ENCODE results near the gene BRSK2. TPM values are rescaled to one million over a fixed set of nuclear protein-coding genes. Genes with fewer than 3 reads are reported as not detected.

The BRSK2 gene
- total RNA-seq, 1 donor from 2014 or later, result 49.2 TPM

DNA sequence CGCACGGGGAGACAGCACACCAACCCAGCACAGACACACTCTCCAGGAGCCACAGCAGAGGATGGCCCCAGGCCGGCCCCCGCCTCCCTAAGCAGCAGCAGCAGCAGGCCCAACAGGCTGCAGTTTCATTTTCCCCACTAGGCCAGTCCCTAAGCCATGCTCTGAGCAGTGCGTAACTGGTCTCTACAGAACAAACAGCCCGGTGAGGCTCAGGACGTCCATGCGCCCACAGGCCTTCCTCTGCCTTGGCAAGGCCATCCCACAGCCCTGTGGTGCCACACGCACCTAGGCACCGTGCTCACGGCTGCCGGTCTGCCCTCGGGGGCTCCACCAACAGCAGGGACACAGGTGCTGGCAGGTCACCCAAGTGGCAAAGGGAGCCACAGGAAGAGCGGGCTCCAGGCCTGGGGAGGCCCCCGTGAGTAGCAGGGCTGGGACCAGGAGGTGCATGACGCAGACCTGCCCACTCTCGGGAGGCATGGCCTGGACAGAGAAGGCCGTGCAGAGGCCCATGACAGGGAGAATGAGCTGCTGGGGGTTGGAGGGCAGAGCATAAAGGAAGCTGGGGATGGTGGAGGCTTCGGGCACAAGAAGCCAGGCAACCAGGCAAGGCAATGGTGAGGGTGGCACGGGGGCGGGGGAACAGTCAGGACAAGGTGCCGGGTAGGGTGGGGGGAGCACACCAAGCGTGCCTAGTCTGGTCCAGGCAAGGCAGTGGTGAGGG lies 98.3 kb downstream of the BRSK2 start:
- H3K27me3 Mint-ChIP-seq, result no peaks in the 10 kb centered on the region
- DNase-seq (ENCODE audit: low spot score, unreplicated experiment), result no peak
- TF ChIP-seq, protein P1, sequence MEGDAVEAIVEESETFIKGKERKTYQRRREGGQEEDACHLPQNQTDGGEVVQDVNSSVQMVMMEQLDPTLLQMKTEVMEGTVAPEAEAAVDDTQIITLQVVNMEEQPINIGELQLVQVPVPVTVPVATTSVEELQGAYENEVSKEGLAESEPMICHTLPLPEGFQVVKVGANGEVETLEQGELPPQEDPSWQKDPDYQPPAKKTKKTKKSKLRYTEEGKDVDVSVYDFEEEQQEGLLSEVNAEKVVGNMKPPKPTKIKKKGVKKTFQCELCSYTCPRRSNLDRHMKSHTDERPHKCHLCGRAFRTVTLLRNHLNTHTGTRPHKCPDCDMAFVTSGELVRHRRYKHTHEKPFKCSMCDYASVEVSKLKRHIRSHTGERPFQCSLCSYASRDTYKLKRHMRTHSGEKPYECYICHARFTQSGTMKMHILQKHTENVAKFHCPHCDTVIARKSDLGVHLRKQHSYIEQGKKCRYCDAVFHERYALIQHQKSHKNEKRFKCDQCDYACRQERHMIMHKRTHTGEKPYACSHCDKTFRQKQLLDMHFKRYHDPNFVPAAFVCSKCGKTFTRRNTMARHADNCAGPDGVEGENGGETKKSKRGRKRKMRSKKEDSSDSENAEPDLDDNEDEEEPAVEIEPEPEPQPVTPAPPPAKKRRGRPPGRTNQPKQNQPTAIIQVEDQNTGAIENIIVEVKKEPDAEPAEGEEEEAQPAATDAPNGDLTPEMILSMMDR (IDR thresholded peaks at IDR 0.05; ENCODE audit: unreplicated experiment), result no peak
- H3K4me3 Mint-ChIP-seq (ENCODE audit: low read depth), result no peak overlapping the region
- H3K9me3 Mint-ChIP-seq (ENCODE audit: low read depth), result no peaks in the 10 kb centered on the region
- H3K27ac Mint-ChIP-seq, result no peak overlapping the region
- peaks cover 6% of the 10 kb centered on the region for H3K4me1 Mint-ChIP-seq (ENCODE audit: low read depth)
- no peaks in the 10 kb centered on the region for H3K36me3 Mint-ChIP-seq (ENCODE audit: insufficient read depth)

GRCh38 chr11:1488575-1489180 lies 98.9 kb downstream of the BRSK2 start:
- no peak for DNase-seq (ENCODE audit: low spot score, unreplicated experiment)
- Mint-ChIP-seq H3K4me3 (ENCODE audit: low read depth) (no peak overlapping the region), H3K27me3 (no peaks in the 10 kb centered on the region), H3K4me1 (ENCODE audit: low read depth) (peaks cover 6% of the 10 kb centered on the region), H3K27ac (no peak overlapping the region), H3K36me3 (ENCODE audit: insufficient read depth) (no peaks in the 10 kb centered on the region), H3K9me3 (ENCODE audit: low read depth) (no peaks in the 10 kb centered on the region)
- TF ChIP-seq, protein P1 (IDR thresholded peaks at IDR 0.05; ENCODE audit: unreplicated experiment), result no peak

GRCh38 chr11:1490651-1491050 lies 100.9 kb downstream of the BRSK2 start:
- Mint-ChIP-seq H3K4me1 (ENCODE audit: low read depth) (peaks cover 10% of the 10 kb centered on the region), H3K9me3 (ENCODE audit: low read depth) (peaks cover 2% of the 10 kb centered on the region), H3K27ac (no peak overlapping the region), H3K27me3 (no peaks in the 10 kb centered on the region), H3K4me3 (ENCODE audit: low read depth) (no peak overlapping the region), H3K36me3 (ENCODE audit: insufficient read depth) (peaks cover 2% of the 10 kb centered on the region)
- no peak for DNase-seq (ENCODE audit: low spot score, unreplicated experiment)
- TF ChIP-seq, protein P1 (IDR thresholded peaks at IDR 0.05; ENCODE audit: unreplicated experiment), result no peak

GRCh38 chr11:1491379-1491778 lies 101.6 kb downstream of the BRSK2 start:
- peaks cover 10% of the 10 kb centered on the region for H3K4me1 Mint-ChIP-seq (ENCODE audit: low read depth)
- H3K27ac Mint-ChIP-seq, result no peak overlapping the region
- no peaks in the 10 kb centered on the region for H3K27me3 Mint-ChIP-seq
- DNase-seq (ENCODE audit: low spot score, unreplicated experiment), result no peak
- no peak overlapping the region for H3K4me3 Mint-ChIP-seq (ENCODE audit: low read depth)
- TF ChIP-seq, protein P1 (IDR thresholded peaks at IDR 0.05; ENCODE audit: unreplicated experiment), result no peak
- peaks cover 6% of the 10 kb centered on the region for H3K9me3 Mint-ChIP-seq (ENCODE audit: low read depth)
- peaks cover 3% of the 10 kb centered on the region for H3K36me3 Mint-ChIP-seq (ENCODE audit: insufficient read depth)

DNA sequence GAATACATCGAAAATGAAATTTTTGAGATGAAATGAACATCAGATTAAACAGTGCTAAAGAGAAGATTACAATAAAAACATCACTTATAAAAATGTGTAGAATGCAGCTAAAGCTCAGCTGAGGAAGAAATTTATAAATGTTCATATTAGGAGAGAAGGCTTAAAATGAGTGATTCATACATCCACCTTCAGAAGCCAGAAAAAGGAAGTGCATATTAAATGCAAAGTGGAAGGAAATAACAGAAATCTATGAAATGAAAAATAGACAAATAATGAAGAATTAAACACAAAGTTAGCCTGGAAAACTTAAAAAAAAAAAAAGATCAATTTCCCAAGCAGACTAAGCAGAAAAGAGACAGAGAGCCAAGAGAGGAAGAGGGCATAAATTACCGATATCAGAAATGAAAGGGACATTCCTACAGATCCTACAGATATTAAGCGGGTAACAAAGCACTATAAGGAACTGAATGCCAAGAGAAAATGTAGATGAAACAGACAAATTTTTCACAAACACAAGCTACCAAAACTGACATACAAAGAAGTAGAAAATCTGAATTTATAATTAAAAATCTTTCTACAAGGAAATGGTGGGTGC lies 104.0 kb downstream of the BRSK2 start:
- Mint-ChIP-seq H3K27ac (no peak overlapping the region), H3K9me3 (ENCODE audit: low read depth) (peaks cover 6% of the 10 kb centered on the region), H3K4me3 (ENCODE audit: low read depth) (no peak overlapping the region), H3K27me3 (no peaks in the 10 kb centered on the region), H3K4me1 (ENCODE audit: low read depth) (peaks cover 7% of the 10 kb centered on the region), H3K36me3 (ENCODE audit: insufficient read depth) (peaks cover 3% of the 10 kb centered on the region)
- TF ChIP-seq, protein P1 (IDR thresholded peaks at IDR 0.05; ENCODE audit: unreplicated experiment), result no peak
- no peak for DNase-seq (ENCODE audit: low spot score, unreplicated experiment)

Data from progenitor cell of endocrine pancreas (in vitro differentiated cells).